H9 (cell line): ENCODE data around the gene UBE3B. TPM values are rescaled to one million over a fixed set of nuclear protein-coding genes. Genes with fewer than 3 reads are reported as not detected.

ENCODE experiments used
- DNase-seq: peaks from one replicate; pipeline ENCODE4 v3.0.0-alpha.2; 2017
- H2AFZ ChIP-seq: one replicate; pipeline ENCODE4 v1.6.1; 2013; ENCODE audit warnings: mild to moderate bottlenecking, low read length, control low read depth, moderate library complexity
- H2AK5ac ChIP-seq: 2 replicates; pipeline ENCODE4 v1.6.1; 2013; ENCODE audit warnings: low read length, control low read depth, mixed read lengths; ENCODE audit not compliant: insufficient read length
- H2BK120ac ChIP-seq: one replicate; pipeline ENCODE4 v1.6.1; 2013; ENCODE audit warnings: low read depth, mild to moderate bottlenecking, low read length, control low read depth, inconsistent platforms; ENCODE audit not compliant: poor library complexity, severe bottlenecking
- H2BK12ac ChIP-seq: 2 replicates; pipeline ENCODE4 v1.6.1; 2013; ENCODE audit warnings: low read length, control low read depth, mixed read lengths, low read depth; ENCODE audit not compliant: insufficient read length
- H2BK15ac ChIP-seq: 2 replicates; pipeline ENCODE4 v1.6.1; 2013; ENCODE audit warnings: low read depth, low read length, control low read depth
- H2BK20ac ChIP-seq: one replicate; pipeline ENCODE4 v1.6.1; 2013; ENCODE audit warnings: low read depth, mild to moderate bottlenecking, low read length, control low read depth, inconsistent platforms; ENCODE audit not compliant: poor library complexity, severe bottlenecking
- H2BK5ac ChIP-seq: 2 replicates; pipeline ENCODE4 v1.6.1; 2013; ENCODE audit warnings: low read length, control low read depth, mixed read lengths; ENCODE audit not compliant: insufficient read length
- H3K14ac ChIP-seq: 2 replicates; pipeline ENCODE4 v1.6.1; 2013; ENCODE audit warnings: low read length, control low read depth; ENCODE audit not compliant: insufficient read depth
- H3K18ac ChIP-seq: 2 replicates; pipeline ENCODE4 v1.6.1; 2013; ENCODE audit warnings: low read depth, mild to moderate bottlenecking, mixed read lengths, low read length, control low read depth; ENCODE audit not compliant: insufficient read length
- H3K23ac ChIP-seq: 2 replicates; pipeline ENCODE4 v1.6.1; 2013; ENCODE audit warnings: low read length, control low read depth, mixed read lengths, low read depth; ENCODE audit not compliant: insufficient read length
- H3K23me2 ChIP-seq: 2 replicates; pipeline ENCODE4 v1.6.1; 2013; ENCODE audit warnings: low read depth, mild to moderate bottlenecking, mixed read lengths, low read length, control low read depth; ENCODE audit not compliant: insufficient read length, poor library complexity, severe bottlenecking
- H3K27ac ChIP-seq: 2 replicates; pipeline ENCODE4 v1.5.1; 2013; ENCODE audit warnings: low read length, control low read depth, mixed read lengths, low read depth; ENCODE audit not compliant: insufficient read length
- H3K27me3 ChIP-seq: 2 replicates; pipeline ENCODE4 v1.6.1; 2013; ENCODE audit warnings: low read length, control low read depth, inconsistent platforms; ENCODE audit not compliant: insufficient read depth
- H3K4ac ChIP-seq: 2 replicates; pipeline ENCODE4 v1.6.1; 2013; ENCODE audit warnings: low read depth, mild to moderate bottlenecking, control low read depth, inconsistent platforms, low read length, moderate library complexity
- H3K4me1 ChIP-seq: 2 replicates; pipeline ENCODE4 v1.6.1; 2013; ENCODE audit warnings: low read length, control low read depth, inconsistent platforms; ENCODE audit not compliant: insufficient read depth
- H3K4me2 ChIP-seq: 2 replicates; pipeline ENCODE4 v1.6.1; 2013; ENCODE audit warnings: low read length, control low read depth, mixed read lengths; ENCODE audit not compliant: insufficient read length, insufficient read depth
- H3K56ac ChIP-seq: 2 replicates; pipeline ENCODE4 v1.6.1; 2013; ENCODE audit warnings: low read depth, mild to moderate bottlenecking, mixed read lengths, low read length, control low read depth; ENCODE audit not compliant: insufficient read length
- H3K79me1 ChIP-seq: 2 replicates; pipeline ENCODE4 v1.6.1; 2013; ENCODE audit warnings: low read depth, mild to moderate bottlenecking, moderate library complexity, low read length, control low read depth, inconsistent platforms; ENCODE audit not compliant: insufficient read depth, poor library complexity, severe bottlenecking
- H3K79me2 ChIP-seq: 2 replicates; pipeline ENCODE4 v1.6.1; 2013; ENCODE audit warnings: low read length, control low read depth, inconsistent platforms; ENCODE audit not compliant: insufficient read depth
- H3K9ac ChIP-seq: 2 replicates; pipeline ENCODE4 v1.6.1; 2013; ENCODE audit warnings: low read length, control low read depth, mixed read lengths; ENCODE audit not compliant: insufficient read length; ENCODE audit errors: extremely low read depth
- H3K9me3 ChIP-seq: one replicate; pipeline ENCODE4 v1.6.1; 2013; ENCODE audit warnings: low read depth, low read length, inconsistent platforms; ENCODE audit not compliant: control insufficient read depth
- H3T11ph ChIP-seq: one replicate; pipeline ENCODE4 v1.6.1; 2013; ENCODE audit warnings: mild to moderate bottlenecking, low read length, control low read depth, inconsistent platforms
- H4K20me1 ChIP-seq: one replicate; pipeline ENCODE4 v1.6.1; 2013; ENCODE audit not compliant: control insufficient read depth, insufficient read length, insufficient read depth
- H4K5ac ChIP-seq: 2 replicates; pipeline ENCODE4 v1.6.1; 2013; ENCODE audit warnings: low read depth, mild to moderate bottlenecking, mixed read lengths, low read length, control low read depth; ENCODE audit not compliant: insufficient read length
- H4K8ac ChIP-seq: replicated peaks from 2 replicates; pipeline ENCODE4 v1.6.1; 2013; ENCODE audit warnings: low read length, control low read depth, mixed read lengths, low read depth; ENCODE audit not compliant: insufficient read length
- H4K91ac ChIP-seq: 2 replicates; pipeline ENCODE4 v1.6.1; 2013; ENCODE audit warnings: low read depth, mild to moderate bottlenecking, moderate library complexity, mixed read lengths, low read length, control low read depth; ENCODE audit not compliant: insufficient read length
- H3K27ac Mint-ChIP-seq, 3 experiments: 2 replicates in 2 of 3; 3 replicates in 1 of 3; pipeline ENCODE4 v1.8.0; 2020 to 2021; ENCODE audit warnings: mixed read lengths in 3 of 3, mild to moderate bottlenecking in 1 of 3, moderate library complexity in 1 of 3
- H3K27me3 Mint-ChIP-seq: 2 replicates; pipeline ENCODE4 v1.8.0; 2021; ENCODE audit warnings: low read depth, mild to moderate bottlenecking, moderate library complexity, mixed read lengths
- H3K36me3 Mint-ChIP-seq, 3 experiments: 2 replicates in 2 of 3; 3 replicates in 1 of 3; pipeline ENCODE4 v1.8.0; 2020 to 2021; ENCODE audit warnings: low read depth in 3 of 3, mixed read lengths in 3 of 3; ENCODE audit not compliant: insufficient read depth in 1 of 3
- H3K4me1 Mint-ChIP-seq, 2 experiments: 2 replicates each; pipeline ENCODE4 v1.8.0; 2020; ENCODE audit warnings: mixed read lengths in 2 of 2
- H3K4me3 Mint-ChIP-seq, 2 experiments: 2 replicates in 1 of 2; 3 replicates in 1 of 2; pipeline ENCODE4 v1.8.0; 2020 to 2021; ENCODE audit warnings: mild to moderate bottlenecking in 2 of 2, mixed read lengths in 2 of 2, moderate library complexity in 1 of 2
- H3K9me3 Mint-ChIP-seq, 2 experiments: 2 replicates in 1 of 2; 3 replicates in 1 of 2; pipeline ENCODE4 v1.8.0; 2020; ENCODE audit warnings: mild to moderate bottlenecking in 2 of 2, mixed read lengths in 2 of 2, moderate library complexity in 1 of 2
- CTCF ChIP-seq: fragments of 200-600 bp; sonication (generic); conservative IDR thresholded peaks from 3 replicates; pipeline ENCODE4 v1.8.0; 2021; ENCODE audit warnings: antibody characterized with exemption, mild to moderate bottlenecking
- WGBS: extraction: QIAGEN DNeasy Blood & Tissue Kit; methylation state at CpG from one replicate; pipeline ENCODE4 v1.1.7; 2013; ENCODE audit warnings: missing lambda C conversion rate, low lambda C conversion rate, mixed read lengths; ENCODE audit not compliant: insufficient read length; ENCODE audit errors: extremely low coverage; 5-methylcytosine and 5-hydroxymethylcytosine counted together
- total RNA-seq: library from RNA; stranded (reverse); gene quantifications from 2 replicates; pipeline ENCODE4 v1.2.1, GENCODE V29; 2021

Gene UBE3B
- total RNA-seq, 1 experiment from 2014 or later = 24.2 TPM

- Histone ChIP-seq H2BK12ac (no peak overlapping the region), H3K14ac (no peak overlapping the region), H3K4ac (no peak overlapping the region), H3K9ac (no peak overlapping the region), H4K91ac (no peak overlapping the region), H2BK15ac (no peak overlapping the region), H3K23ac (no peak overlapping the region), H2BK120ac (no peak overlapping the region), H3K18ac (no peak overlapping the region), H4K20me1 (no peaks in the 10 kb centered on the region), H3K56ac (no peak overlapping the region), H3K79me1 (no peaks in the 10 kb centered on the region), H2AFZ (no peak overlapping the region), H4K8ac (no peak overlapping the region), H3K4me2 (no peak overlapping the region), H2AK5ac (no peak overlapping the region), H3K27ac (no peak overlapping the region), H2BK20ac (no peak overlapping the region), H3K27me3 (no peaks in the 10 kb centered on the region), H3K9me3 (no peaks in the 10 kb centered on the region), H3T11ph (no peak overlapping the region), H3K79me2 (no peaks in the 10 kb centered on the region), H4K5ac (no peak overlapping the region), H3K23me2 (no peaks in the 10 kb centered on the region), H2BK5ac (no peak overlapping the region), H3K4me1 (no peaks in the 10 kb centered on the region)
- Mint-ChIP-seq H3K4me3 (no peak overlapping the region), H3K4me1 (peaks cover 0 to 5% of the 10 kb centered on the region in 2 experiments; a peak in 1 of 4 replicates), H3K36me3 (peaks cover 31 to 71% (median 68%) of the 10 kb centered on the region in 3 experiments), H3K27me3 (no peaks in the 10 kb centered on the region), H3K9me3 (peaks cover 7% of the 10 kb centered on the region in 2 experiments), H3K27ac (no peak overlapping the region)
- no peak for DNase-seq
- no CpG with 5 or more reads among the region's 4 CpGs for WGBS
- no peak for TF ChIP-seq CTCF
Measured at GRCh38 chr12:109491671-109492070, 14.2 kb downstream of the UBE3B start.
